Omental fat pad (tissue), 4 donors: ENCODE measurements around the gene TCF7. TPM values are rescaled to one million over a fixed set of nuclear protein-coding genes. Genes with fewer than 3 reads are reported as not detected.

Experiments
- ATAC-seq: fragments of 150-250 bp; one replicate; pipeline ENCODE4 v1.9.1; 2016; ENCODE audit warnings: mild to moderate bottlenecking, moderate library complexity; ENCODE audit not compliant: low FRiP score
- DNase-seq: peaks from one replicate; pipeline ENCODE4 v3.0.0-alpha.2; 2019; ENCODE audit warnings: low spot score
- total RNA-seq, 4 donors: library from RNA; depleted of rRNA; stranded (reverse); fragments of >200 nt; gene quantifications; one replicate each; pipeline ENCODE4 v1.1.0, GENCODE V29; 2016
- TF ChIP-seq, protein P1 (sequence below), 3 donors: fragments of 450-650 bp; IDR thresholded peaks; one replicate each; pipeline ENCODE4 v1.5.1; 2016 to 2017; ENCODE audit warnings: antibody characterized with exemption in 3 of 3, mild to moderate bottlenecking in 3 of 3, moderate library complexity in 2 of 3

TCF7 gene
- total RNA-seq, 4 donors from 2014 or later: 1.6 to 4.3 (median 2.7) TPM

DNA sequence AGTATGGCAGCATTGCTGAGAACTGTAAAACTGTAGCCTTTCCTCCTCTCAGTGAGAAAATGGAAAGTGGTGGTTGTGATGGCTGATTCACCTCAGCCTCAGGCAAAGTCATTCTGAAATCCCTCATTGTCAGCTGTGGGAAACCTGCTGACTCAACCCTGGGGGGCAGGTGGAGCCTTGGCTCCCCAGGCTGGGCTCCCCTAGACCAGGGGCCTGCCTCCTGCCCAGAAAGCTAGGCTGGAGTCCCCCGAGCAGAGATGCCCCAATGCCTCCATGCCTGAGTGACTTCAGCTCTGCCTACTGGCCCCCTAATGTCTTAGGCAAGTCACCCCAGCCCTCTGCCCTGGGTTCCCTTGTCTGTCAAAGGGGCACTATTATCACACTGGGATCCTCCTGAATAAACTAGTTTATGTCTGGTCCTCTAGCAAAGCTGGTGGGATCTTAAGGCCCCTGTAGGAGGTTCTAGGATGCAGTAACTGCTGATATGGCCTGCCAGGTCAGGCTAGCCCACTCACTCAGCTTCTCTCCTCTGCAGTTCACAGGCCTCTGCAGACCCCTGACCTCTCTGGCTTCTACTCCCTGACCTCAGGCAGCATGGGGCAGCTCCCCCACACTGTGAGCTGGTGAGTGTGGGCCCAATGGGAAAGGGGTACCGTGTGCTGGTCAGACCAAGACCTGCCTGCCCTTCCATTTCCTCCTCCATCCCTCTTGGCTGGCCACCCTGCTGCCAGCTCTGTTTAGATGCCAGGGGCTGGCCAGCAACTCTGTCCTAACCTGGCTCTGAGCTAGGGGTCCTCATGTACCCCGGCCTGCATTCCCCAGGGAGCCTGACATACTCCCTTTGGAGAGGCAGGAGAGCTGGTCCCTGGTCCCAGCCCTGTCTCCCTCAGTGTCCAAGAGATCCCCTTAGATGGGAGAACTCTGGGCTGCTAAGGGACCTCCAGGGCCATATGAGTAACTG is 24.2 kb downstream of the TCF7 start:
- TF ChIP-seq, protein P1, sequence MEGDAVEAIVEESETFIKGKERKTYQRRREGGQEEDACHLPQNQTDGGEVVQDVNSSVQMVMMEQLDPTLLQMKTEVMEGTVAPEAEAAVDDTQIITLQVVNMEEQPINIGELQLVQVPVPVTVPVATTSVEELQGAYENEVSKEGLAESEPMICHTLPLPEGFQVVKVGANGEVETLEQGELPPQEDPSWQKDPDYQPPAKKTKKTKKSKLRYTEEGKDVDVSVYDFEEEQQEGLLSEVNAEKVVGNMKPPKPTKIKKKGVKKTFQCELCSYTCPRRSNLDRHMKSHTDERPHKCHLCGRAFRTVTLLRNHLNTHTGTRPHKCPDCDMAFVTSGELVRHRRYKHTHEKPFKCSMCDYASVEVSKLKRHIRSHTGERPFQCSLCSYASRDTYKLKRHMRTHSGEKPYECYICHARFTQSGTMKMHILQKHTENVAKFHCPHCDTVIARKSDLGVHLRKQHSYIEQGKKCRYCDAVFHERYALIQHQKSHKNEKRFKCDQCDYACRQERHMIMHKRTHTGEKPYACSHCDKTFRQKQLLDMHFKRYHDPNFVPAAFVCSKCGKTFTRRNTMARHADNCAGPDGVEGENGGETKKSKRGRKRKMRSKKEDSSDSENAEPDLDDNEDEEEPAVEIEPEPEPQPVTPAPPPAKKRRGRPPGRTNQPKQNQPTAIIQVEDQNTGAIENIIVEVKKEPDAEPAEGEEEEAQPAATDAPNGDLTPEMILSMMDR (IDR thresholded peaks at IDR 0.05): no peak
- DNase-seq: peak; percentile 20
- no peak for ATAC-seq

DNA sequence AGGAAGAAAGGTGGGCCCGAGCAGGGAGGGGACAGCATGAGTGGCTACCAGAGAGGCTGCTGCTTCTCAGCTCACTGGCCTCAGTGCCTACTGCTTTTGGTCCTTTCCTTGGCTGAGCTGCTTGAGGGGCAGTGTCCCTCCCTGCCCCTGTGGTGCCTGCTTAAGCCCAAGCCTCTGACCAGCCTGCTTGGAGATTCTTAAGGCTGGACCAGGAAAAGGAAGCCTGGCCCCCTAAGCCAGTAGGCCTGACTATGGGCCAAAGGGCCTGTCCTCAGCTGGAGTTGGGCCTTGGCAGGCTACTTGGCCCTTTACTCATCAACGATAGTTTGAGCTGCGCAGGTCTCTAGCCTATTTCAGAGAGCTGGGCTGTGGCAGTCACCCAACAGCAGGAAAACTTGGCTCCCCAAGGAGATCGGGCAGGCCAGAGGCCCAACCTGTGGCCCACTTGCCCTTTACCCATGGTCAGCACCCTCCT is 24.9 kb downstream of the TCF7 start:
- DNase-seq (peak; percentile 15), ATAC-seq (no peak)
- TF ChIP-seq, protein P1 (IDR thresholded peaks at IDR 0.05): no peak

DNA sequence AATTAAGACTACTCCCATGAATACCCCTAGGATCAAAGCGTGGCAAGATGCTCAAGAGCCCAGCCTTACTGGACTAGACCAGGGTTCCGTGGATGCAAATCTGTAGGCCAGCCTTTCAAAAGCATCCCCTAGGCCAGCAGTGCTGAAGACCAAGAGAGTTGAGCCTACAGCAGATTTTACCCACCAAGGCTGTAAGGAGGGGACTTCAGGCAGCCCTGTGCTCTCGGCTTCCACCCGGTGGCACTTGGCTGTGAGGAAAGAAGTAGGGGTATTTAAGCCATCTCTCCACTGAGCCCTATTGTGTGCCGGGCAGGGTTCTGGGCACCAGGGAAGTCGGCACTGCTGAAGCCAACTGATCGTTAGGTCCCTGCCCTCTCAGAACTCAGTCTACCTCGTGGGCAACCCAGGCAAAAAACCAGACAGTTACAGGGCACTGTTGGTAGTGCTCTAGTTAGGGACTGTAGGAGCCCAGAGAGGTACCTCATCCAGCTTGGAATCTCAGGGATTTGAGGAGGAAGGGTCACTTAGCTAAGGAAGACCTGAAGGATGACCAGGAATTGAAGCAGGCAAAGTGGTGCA is 25.5 kb downstream of the TCF7 start:
- DNase-seq (peak; percentile 6), ATAC-seq (no peak)
- TF ChIP-seq, protein P1 (IDR thresholded peaks at IDR 0.05): no peak

DNA sequence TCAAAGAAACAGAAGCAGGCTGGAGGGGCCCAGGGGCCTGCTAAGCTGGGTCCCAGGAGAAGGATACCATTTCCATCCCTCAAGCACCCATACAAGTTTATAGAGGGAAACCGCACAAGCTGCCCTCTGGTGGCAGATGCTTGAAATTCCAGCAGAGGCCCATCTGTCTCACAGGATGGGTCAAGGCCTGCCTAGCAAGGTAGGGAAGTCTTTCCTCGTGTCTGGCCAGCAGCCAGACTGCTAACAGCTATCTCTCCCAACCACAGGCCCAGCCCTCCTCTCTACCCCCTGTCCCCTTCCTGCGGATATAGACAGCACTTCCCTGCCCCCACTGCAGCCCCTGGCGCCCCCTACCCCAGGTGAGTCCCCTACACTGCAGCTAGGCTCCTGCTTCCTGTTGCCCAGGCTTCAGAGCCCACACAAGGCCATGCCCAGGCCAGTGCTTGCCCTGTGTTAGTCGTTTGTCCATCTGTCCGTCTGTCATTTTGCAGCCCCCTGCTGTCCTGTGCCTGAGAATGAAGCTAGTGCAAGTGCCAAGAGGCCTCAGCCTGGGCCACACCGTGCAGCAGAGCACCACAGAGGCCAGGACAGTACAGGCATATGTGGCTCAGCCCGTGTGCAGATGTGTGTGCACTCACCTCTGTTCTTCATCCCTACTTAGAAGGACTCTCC is 26.2 kb downstream of the TCF7 start:
- TF ChIP-seq, protein P1 (IDR thresholded peaks at IDR 0.05): peak in 1 of 3 donors; percentile 35
- DNase-seq (peak; percentile 27), ATAC-seq (peak; percentile 29)

DNA sequence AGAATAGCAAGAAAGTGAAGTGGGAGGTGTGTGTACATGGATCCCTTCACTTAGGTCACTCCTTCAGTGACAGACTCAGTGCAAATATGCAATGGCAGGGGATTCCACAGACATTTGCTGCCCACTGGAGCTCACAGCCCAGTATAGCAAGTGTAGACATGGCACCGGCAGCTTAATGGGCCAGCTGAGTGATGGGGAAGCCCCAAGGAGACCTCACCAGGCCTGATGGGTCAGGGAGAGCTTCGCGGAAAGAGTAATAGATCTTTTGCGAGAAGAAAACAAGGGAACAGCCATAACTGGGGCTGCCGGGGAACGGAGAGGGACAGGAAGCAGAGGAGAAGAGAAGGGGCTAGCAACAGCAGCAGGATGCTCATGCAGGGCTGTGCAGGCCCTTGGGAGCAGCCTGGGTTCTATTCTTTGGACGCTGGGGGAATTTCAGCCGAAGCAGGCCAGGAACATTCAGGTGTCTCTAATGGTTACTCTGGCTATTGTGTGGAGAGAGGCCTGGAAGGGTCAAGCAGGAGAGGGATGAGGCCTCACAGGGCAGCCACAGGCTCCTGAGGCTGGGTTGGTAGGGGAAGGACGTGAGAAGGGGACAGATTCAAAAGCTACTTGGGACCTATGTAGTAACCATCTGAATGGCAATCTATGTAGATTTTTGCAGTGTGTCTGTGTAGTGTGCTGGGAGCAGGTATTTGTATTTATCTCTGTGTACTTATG is 27.0 kb downstream of the TCF7 start:
- no peak for ATAC-seq

DNA sequence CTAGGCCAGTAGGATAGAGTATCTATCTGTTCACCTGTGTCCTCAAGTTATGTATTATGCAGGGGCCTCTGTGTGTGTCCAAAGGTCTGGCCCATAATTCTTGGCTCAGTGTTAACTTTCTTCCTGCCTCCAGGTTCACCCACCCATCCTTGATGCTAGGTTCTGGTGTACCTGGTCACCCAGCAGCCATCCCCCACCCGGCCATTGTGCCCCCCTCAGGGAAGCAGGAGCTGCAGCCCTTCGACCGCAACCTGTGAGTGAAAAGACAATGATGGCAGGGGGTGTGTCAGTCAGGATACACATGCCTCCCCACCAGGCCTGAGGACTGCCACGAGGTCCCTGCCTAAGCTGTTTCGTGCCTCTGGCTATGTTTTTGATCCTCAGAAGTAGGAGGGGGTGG is 27.6 kb downstream of the TCF7 start:
- TF ChIP-seq, protein P1 (IDR thresholded peaks at IDR 0.05): no peak
- ATAC-seq (no peak), DNase-seq (no peak)

More for the DNA sequence above, 27.0 kb downstream of the TCF7 start:
- peak; percentile 19 for DNase-seq
- TF ChIP-seq, protein P1 (IDR thresholded peaks at IDR 0.05): no peak
